SK-N-SH treated with all-trans-retinoic acid at 6 μM for 48 hours (cell line): Measurements from ENCODE around the gene SDHB.

Source experiments
- ATAC-seq: fragments of 200-7000 bp; cut with Tn5 transposase; 3 replicates; pipeline ENCODE4 v1.9.1; 2020; ENCODE audit warnings: mild to moderate bottlenecking, moderate library complexity
- BACH2 ChIP-seq: fragments of 250-450 bp; sonication (Bioruptor Pico); IDR thresholded peaks from 2 replicates; pipeline ENCODE4 v1.9.0; 2021; ENCODE audit warnings: mild to moderate bottlenecking, borderline replicate concordance
- CSDC2 ChIP-seq: fragments of 250-450 bp; sonication (Bioruptor Pico); IDR thresholded peaks from 2 replicates; pipeline ENCODE4 v1.5.0; 2020; ENCODE audit warnings: mild to moderate bottlenecking, moderate library complexity
- ESRRG ChIP-seq: fragments of 250-450 bp; sonication (Bioruptor Pico); IDR thresholded peaks from 2 replicates; pipeline ENCODE4 v1.6.1; 2021; ENCODE audit warnings: mild to moderate bottlenecking
- GLIS3 ChIP-seq: fragments of 250-450 bp; sonication (Bioruptor Pico); IDR thresholded peaks from 2 replicates; pipeline ENCODE4 v1.5.0; 2020; ENCODE audit warnings: mild to moderate bottlenecking, moderate library complexity
- ISL1 ChIP-seq: fragments of 250-450 bp; sonication (Bioruptor Pico); IDR thresholded peaks from 2 replicates; pipeline ENCODE4 v2.1.2; 2022; ENCODE audit warnings: mild to moderate bottlenecking, moderate library complexity
- OSR1 ChIP-seq: fragments of 250-450 bp; sonication (Bioruptor Pico); IDR thresholded peaks from 2 replicates; pipeline ENCODE4 v1.8.0; 2022; ENCODE audit warnings: moderate library complexity, mild to moderate bottlenecking, inconsistent platforms
- PPARA ChIP-seq: fragments of 250-450 bp; sonication (Bioruptor Pico); IDR thresholded peaks from 2 replicates; pipeline ENCODE4 v1.5.0; 2020; ENCODE audit warnings: mild to moderate bottlenecking, borderline replicate concordance
- RARB ChIP-seq: fragments of 250-450 bp; sonication (Bioruptor Pico); IDR thresholded peaks from 2 replicates; pipeline ENCODE4 v1.8.0; 2021; ENCODE audit warnings: mild to moderate bottlenecking, moderate library complexity
- SNAI2 ChIP-seq: fragments of 250-450 bp; sonication (Bioruptor Pico); IDR thresholded peaks from 2 replicates; pipeline ENCODE4 v1.5.0; 2020; ENCODE audit warnings: mild to moderate bottlenecking, moderate library complexity
- TCF4 ChIP-seq: fragments of 250-450 bp; sonication (Bioruptor Pico); IDR thresholded peaks from 2 replicates; pipeline ENCODE4 v1.8.0; 2021; ENCODE audit warnings: mild to moderate bottlenecking, moderate library complexity, borderline replicate concordance
- TOX ChIP-seq: fragments of 250-450 bp; sonication (Bioruptor Pico); IDR thresholded peaks from 2 replicates; pipeline ENCODE4 v1.8.0; 2021; ENCODE audit warnings: mild to moderate bottlenecking, moderate library complexity, borderline replicate concordance
- ZC3H10 ChIP-seq: fragments of 250-450 bp; sonication (Bioruptor Pico); IDR thresholded peaks from 2 replicates; pipeline ENCODE4 v1.5.1; 2021; ENCODE audit warnings: mild to moderate bottlenecking, moderate library complexity
- ZFP3 ChIP-seq: fragments of 250-450 bp; sonication (Bioruptor Pico); IDR thresholded peaks from 2 replicates; pipeline ENCODE4 v1.5.0; 2020; ENCODE audit warnings: mild to moderate bottlenecking, moderate library complexity
- ZFP30 ChIP-seq: fragments of 450-650 bp; formaldehyde crosslinking; IDR thresholded peaks from 2 replicates; pipeline ENCODE4 v1.5.0; 2022; ENCODE audit warnings: mild to moderate bottlenecking, moderate library complexity
- ZNF565 ChIP-seq: fragments of 450-650 bp; formaldehyde crosslinking; conservative IDR thresholded peaks from 2 replicates; pipeline ENCODE4 v1.5.0; 2020; ENCODE audit warnings: low read depth, mild to moderate bottlenecking, moderate library complexity
- ZNF70 ChIP-seq: fragments of 450-650 bp; formaldehyde crosslinking; IDR thresholded peaks from 2 replicates; pipeline ENCODE4 v1.5.0; 2020; ENCODE audit warnings: mild to moderate bottlenecking, moderate library complexity
- TF ChIP-seq, protein P1 (sequence below): fragments of 250-450 bp; sonication (Bioruptor Pico); IDR thresholded peaks from 2 replicates; pipeline ENCODE4 v1.8.0; 2021; ENCODE audit warnings: low read depth, mild to moderate bottlenecking, moderate library complexity, borderline replicate concordance
- TF ChIP-seq, protein P2 (sequence below): fragments of 250-450 bp; sonication (Bioruptor Pico); IDR thresholded peaks from 2 replicates; pipeline ENCODE4 v1.5.1; 2020; ENCODE audit warnings: low read depth, mild to moderate bottlenecking, moderate library complexity
- TF ChIP-seq, protein P3 (sequence below): fragments of 250-450 bp; sonication (Bioruptor Pico); IDR thresholded peaks from 2 replicates; pipeline ENCODE4 v1.8.0; 2020; ENCODE audit warnings: mild to moderate bottlenecking, moderate library complexity, borderline replicate concordance
- TF ChIP-seq, protein P4 (sequence below): fragments of 250-450 bp; sonication (Bioruptor Pico); IDR thresholded peaks from 2 replicates; pipeline ENCODE4 v1.5.0; 2020; ENCODE audit warnings: mild to moderate bottlenecking, moderate library complexity

The SDHB gene

DNA sequence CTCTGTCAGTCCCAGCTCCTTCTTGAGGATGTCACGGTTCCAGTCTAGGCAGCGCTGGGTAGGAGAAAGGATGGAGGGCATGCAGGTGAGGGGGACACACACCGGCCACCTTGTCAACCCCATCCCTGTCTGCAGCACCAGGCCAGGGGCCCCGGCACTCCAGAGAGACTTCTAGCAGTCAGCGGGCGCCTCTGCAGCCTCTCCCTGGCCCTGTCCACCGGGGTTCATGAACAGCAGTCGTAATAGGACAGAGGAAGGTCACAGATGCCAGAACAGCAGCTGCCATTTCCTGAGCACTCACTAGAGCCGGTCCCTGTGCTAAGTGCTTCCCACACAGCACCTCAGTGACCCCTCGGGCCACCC lies 16.3 kb upstream of the SDHB start:
- ATAC-seq, result no peak
- TF ChIP-seq, protein P1, sequence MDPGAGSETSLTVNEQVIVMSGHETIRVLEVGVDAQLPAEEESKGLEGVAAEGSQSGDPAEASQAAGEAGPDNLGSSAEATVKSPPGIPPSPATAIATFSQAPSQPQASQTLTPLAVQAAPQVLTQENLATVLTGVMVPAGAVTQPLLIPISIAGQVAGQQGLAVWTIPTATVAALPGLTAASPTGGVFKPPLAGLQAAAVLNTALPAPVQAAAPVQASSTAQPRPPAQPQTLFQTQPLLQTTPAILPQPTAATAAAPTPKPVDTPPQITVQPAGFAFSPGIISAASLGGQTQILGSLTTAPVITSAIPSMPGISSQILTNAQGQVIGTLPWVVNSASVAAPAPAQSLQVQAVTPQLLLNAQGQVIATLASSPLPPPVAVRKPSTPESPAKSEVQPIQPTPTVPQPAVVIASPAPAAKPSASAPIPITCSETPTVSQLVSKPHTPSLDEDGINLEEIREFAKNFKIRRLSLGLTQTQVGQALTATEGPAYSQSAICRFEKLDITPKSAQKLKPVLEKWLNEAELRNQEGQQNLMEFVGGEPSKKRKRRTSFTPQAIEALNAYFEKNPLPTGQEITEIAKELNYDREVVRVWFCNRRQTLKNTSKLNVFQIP (CRISPR knock-in tag), result no peak
- TF ChIP-seq RARB (CRISPR knock-in tag) (no peak), OSR1 (no peak), SNAI2 (no peak), ESRRG (CRISPR knock-in tag) (no peak), ZC3H10 (CRISPR knock-in tag) (no peak), TCF4 (CRISPR knock-in tag) (no peak), TOX (CRISPR knock-in tag) (no peak), ZNF70 (CRISPR knock-in tag) (no peak), GLIS3 (CRISPR knock-in tag) (no peak), PPARA (CRISPR knock-in tag) (no peak), ZFP30 (CRISPR knock-in tag) (no peak)
- TF ChIP-seq, protein P2, sequence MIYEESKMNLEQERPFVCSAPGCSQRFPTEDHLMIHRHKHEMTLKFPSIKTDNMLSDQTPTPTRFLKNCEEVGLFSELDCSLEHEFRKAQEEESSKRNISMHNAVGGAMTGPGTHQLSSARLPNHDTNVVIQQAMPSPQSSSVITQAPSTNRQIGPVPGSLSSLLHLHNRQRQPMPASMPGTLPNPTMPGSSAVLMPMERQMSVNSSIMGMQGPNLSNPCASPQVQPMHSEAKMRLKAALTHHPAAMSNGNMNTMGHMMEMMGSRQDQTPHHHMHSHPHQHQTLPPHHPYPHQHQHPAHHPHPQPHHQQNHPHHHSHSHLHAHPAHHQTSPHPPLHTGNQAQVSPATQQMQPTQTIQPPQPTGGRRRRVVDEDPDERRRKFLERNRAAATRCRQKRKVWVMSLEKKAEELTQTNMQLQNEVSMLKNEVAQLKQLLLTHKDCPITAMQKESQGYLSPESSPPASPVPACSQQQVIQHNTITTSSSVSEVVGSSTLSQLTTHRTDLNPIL, result no peak
- TF ChIP-seq, protein P3, sequence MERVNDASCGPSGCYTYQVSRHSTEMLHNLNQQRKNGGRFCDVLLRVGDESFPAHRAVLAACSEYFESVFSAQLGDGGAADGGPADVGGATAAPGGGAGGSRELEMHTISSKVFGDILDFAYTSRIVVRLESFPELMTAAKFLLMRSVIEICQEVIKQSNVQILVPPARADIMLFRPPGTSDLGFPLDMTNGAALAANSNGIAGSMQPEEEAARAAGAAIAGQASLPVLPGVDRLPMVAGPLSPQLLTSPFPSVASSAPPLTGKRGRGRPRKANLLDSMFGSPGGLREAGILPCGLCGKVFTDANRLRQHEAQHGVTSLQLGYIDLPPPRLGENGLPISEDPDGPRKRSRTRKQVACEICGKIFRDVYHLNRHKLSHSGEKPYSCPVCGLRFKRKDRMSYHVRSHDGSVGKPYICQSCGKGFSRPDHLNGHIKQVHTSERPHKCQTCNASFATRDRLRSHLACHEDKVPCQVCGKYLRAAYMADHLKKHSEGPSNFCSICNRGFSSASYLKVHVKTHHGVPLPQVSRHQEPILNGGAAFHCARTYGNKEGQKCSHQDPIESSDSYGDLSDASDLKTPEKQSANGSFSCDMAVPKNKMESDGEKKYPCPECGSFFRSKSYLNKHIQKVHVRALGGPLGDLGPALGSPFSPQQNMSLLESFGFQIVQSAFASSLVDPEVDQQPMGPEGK (CRISPR knock-in tag), result no peak

DNA sequence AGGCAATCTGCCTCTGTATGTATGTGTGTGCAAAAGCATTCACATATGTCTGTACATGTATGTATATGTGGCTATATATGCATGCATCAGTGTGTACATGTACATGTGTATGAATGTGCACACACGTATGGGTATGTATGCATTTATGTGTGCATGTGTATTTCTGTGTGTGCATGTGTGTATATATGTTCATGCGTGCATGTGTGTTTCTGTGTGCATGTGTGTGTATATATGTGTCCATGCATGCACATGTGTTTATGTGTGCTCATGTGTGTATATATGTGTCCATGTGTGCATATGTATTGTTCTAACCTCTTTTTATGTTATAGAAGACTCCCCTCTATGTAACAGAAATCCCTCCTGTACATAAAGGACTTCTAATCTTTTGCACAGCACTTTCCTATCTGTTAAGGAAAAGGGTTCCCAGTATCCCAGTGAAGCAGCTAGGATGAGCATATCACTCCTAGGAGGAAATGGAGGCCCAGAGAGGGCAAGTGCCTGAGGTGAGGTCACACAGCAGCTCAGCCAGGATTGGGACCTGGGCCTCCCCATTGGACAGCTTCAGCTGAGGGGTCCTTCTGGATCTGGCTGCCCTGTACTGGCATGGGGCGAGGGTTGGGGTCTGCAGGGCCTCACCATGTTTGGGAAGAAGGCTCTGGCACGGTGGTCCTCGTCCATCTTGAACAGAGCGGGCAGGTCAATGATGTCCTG lies 15.8 kb upstream of the SDHB start:
- ATAC-seq, result no peak
- TF ChIP-seq ISL1 (CRISPR knock-in tag) (no peak), SNAI2 (no peak), BACH2 (no peak), ZFP3 (no peak), CSDC2 (no peak)
- TF ChIP-seq, all 23 proteins: peak for 0

DNA sequence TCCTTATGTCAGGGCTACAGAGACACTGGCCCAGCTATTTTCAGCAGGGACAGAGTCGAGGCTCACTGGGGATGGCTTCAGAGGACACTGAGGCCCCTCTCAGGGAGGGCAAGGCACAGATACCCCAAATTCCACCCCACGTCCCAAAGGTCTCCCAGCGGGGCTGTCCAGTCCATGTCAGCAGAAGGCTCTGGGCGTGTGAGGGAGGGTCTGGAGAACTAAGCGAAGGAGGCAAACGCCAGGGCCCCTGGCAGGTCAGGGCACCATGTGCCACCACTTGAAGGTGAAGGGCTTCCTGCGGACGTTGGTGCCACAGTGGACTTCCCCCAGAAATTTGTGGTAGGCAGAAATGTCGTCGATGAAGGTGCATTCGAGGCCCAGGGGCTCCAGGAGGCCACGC lies 15.0 kb upstream of the SDHB start:
- ATAC-seq, result no peak
- TF ChIP-seq ZNF70 (CRISPR knock-in tag), result no peak
- TF ChIP-seq, protein P2, result no peak
- TF ChIP-seq ESRRG (CRISPR knock-in tag), result no peak
- TF ChIP-seq ZNF565 (CRISPR knock-in tag), result no peak
- TF ChIP-seq, protein P4, sequence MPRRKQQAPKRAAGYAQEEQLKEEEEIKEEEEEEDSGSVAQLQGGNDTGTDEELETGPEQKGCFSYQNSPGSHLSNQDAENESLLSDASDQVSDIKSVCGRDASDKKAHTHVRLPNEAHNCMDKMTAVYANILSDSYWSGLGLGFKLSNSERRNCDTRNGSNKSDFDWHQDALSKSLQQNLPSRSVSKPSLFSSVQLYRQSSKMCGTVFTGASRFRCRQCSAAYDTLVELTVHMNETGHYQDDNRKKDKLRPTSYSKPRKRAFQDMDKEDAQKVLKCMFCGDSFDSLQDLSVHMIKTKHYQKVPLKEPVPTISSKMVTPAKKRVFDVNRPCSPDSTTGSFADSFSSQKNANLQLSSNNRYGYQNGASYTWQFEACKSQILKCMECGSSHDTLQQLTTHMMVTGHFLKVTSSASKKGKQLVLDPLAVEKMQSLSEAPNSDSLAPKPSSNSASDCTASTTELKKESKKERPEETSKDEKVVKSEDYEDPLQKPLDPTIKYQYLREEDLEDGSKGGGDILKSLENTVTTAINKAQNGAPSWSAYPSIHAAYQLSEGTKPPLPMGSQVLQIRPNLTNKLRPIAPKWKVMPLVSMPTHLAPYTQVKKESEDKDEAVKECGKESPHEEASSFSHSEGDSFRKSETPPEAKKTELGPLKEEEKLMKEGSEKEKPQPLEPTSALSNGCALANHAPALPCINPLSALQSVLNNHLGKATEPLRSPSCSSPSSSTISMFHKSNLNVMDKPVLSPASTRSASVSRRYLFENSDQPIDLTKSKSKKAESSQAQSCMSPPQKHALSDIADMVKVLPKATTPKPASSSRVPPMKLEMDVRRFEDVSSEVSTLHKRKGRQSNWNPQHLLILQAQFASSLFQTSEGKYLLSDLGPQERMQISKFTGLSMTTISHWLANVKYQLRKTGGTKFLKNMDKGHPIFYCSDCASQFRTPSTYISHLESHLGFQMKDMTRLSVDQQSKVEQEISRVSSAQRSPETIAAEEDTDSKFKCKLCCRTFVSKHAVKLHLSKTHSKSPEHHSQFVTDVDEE (CRISPR knock-in tag), result no peak
- TF ChIP-seq TCF4 (CRISPR knock-in tag), result no peak
- no peak for TF ChIP-seq OSR1
- TF ChIP-seq BACH2, result no peak
- TF ChIP-seq SNAI2, result no peak
- TF ChIP-seq ZC3H10 (CRISPR knock-in tag), result no peak
- TF ChIP-seq, all 23 proteins: peak for 0
